Hepatocyte (in vitro differentiated cells): ENCODE measurements around the gene NOC4L. TPM values are rescaled to one million over a fixed set of nuclear protein-coding genes. Genes with fewer than 3 reads are reported as not detected.

Experiments used
- DNase-seq: peaks from one replicate; pipeline ENCODE4 v3.0.0-alpha.2; 2016; ENCODE audit warnings: low spot score
- H2AFZ ChIP-seq: fragments of 200-600 bp; sonication (generic); 2 replicates; pipeline ENCODE4 v1.6.0; 2016; ENCODE audit warnings: antibody characterized with exemption, mild to moderate bottlenecking
- H3K27ac ChIP-seq: fragments of 200-600 bp; sonication (generic); 2 replicates; pipeline ENCODE4 v1.5.1; 2016; ENCODE audit warnings: mild to moderate bottlenecking
- H3K27me3 ChIP-seq: fragments of 200-600 bp; sonication (generic); 2 replicates; pipeline ENCODE4 v1.6.1; 2016
- H3K36me3 ChIP-seq: fragments of 200-600 bp; sonication (generic); replicated peaks from 2 replicates; pipeline ENCODE4 v1.5.1; 2016; ENCODE audit warnings: low read depth; ENCODE audit not compliant: insufficient read depth
- H3K4me1 ChIP-seq: fragments of 200-600 bp; sonication (generic); 2 replicates; pipeline ENCODE4 v1.5.1; 2016; ENCODE audit warnings: mild to moderate bottlenecking, moderate library complexity; ENCODE audit not compliant: insufficient read depth
- H3K4me2 ChIP-seq: fragments of 200-600 bp; sonication (generic); 2 replicates; pipeline ENCODE4 v1.6.0; 2016
- H3K4me3 ChIP-seq: fragments of 200-600 bp; sonication (generic); 2 replicates; pipeline ENCODE4 v1.5.1; 2016; ENCODE audit warnings: mild to moderate bottlenecking
- H3K79me2 ChIP-seq: fragments of 200-600 bp; sonication (generic); 2 replicates; pipeline ENCODE4 v1.6.0; 2017; ENCODE audit warnings: mild to moderate bottlenecking
- H3K9me2 ChIP-seq: fragments of 200-600 bp; sonication (generic); replicated peaks from 2 replicates; pipeline ENCODE4 v1.6.0; 2017; ENCODE audit warnings: mild to moderate bottlenecking; ENCODE audit not compliant: insufficient read depth
- H3K9me3 ChIP-seq: fragments of 200-600 bp; sonication (generic); 2 replicates; pipeline ENCODE4 v1.5.1; 2016; ENCODE audit warnings: low read depth, mild to moderate bottlenecking
- H4K20me1 ChIP-seq: fragments of 200-600 bp; sonication (generic); 2 replicates; pipeline ENCODE4 v1.6.0; 2016; ENCODE audit warnings: mild to moderate bottlenecking; ENCODE audit not compliant: insufficient read depth, poor library complexity, severe bottlenecking
- CTCF ChIP-seq: fragments of 200-600 bp; sonication (generic); IDR thresholded peaks from 2 replicates; pipeline ENCODE4 v1.5.1; 2016; ENCODE audit warnings: antibody characterized with exemption, mild to moderate bottlenecking; ENCODE audit not compliant: poor library complexity
- EZH2 ChIP-seq: fragments of 200-600 bp; sonication (generic); IDR thresholded peaks from 2 replicates; pipeline ENCODE4 v1.6.1; 2016; ENCODE audit warnings: antibody characterized with exemption, mild to moderate bottlenecking, borderline replicate concordance
- EZH2phosphoT487 ChIP-seq: fragments of 200-600 bp; sonication (generic); IDR thresholded peaks from one replicate; pipeline ENCODE4 v1.6.1; 2018; ENCODE audit warnings: antibody characterized with exemption, mild to moderate bottlenecking, low read depth, moderate library complexity; ENCODE audit not compliant: unreplicated experiment, severe bottlenecking
- WGBS: methylation state at CpG from one replicate; pipeline ENCODE4 v1.1.6; 2016; ENCODE audit warnings: low lambda C conversion rate; ENCODE audit errors: missing lambda C conversion rate; 5-methylcytosine and 5-hydroxymethylcytosine counted together
- polyA plus RNA-seq: library from polyadenylated mRNA; unstranded; fragments of >200 nt; fragmentation: Nextera tagmentation; extraction: Ambion mirVana; gene quantifications from 2 replicates; pipeline ENCODE4 v1.2.1, GENCODE V29; 2016
- total RNA-seq: library from RNA; depleted of rRNA; stranded (reverse); fragments of >200 nt; gene quantifications from 2 replicates; pipeline ENCODE4 v1.2.3, GENCODE V29; 2014

The NOC4L gene
- total and polyA plus RNA-seq, 2 experiments from 2014 or later: 8.9 to 31.8 TPM

- H3K79me2 ChIP-seq: no peaks in the 10 kb centered on the region
- H2AFZ ChIP-seq: no peak overlapping the region
- H3K27ac ChIP-seq: no peak overlapping the region
- no peaks in the 10 kb centered on the region for H3K27me3 ChIP-seq
- no peak overlapping the region for H3K4me3 ChIP-seq
- no peaks in the 10 kb centered on the region for H3K9me2 ChIP-seq
- TF ChIP-seq CTCF (no peak), EZH2phosphoT487 (no peak), EZH2 (no peak)
- H3K4me2 ChIP-seq: no peak overlapping the region
- DNase-seq: no peak
- 96% methylated on average over 9 of the region's 9 CpGs for WGBS
- no peaks in the 10 kb centered on the region for H3K4me1 ChIP-seq
- H3K9me3 ChIP-seq: no peaks in the 10 kb centered on the region
- no peaks in the 10 kb centered on the region for H4K20me1 ChIP-seq
- no peaks in the 10 kb centered on the region for H3K36me3 ChIP-seq
These were observed 28.8 kb upstream of the NOC4L start for GRCh38 chr12:132115500-132115899.

- Histone ChIP-seq H3K36me3 (no peaks in the 10 kb centered on the region), H3K9me3 (no peaks in the 10 kb centered on the region), H3K4me3 (no peak overlapping the region), H2AFZ (no peak overlapping the region), H3K4me2 (no peak overlapping the region), H3K79me2 (no peaks in the 10 kb centered on the region), H4K20me1 (no peaks in the 10 kb centered on the region), H3K4me1 (no peaks in the 10 kb centered on the region), H3K9me2 (no peaks in the 10 kb centered on the region), H3K27ac (no peak overlapping the region), H3K27me3 (no peaks in the 10 kb centered on the region)
- DNase-seq: no peak
- TF ChIP-seq EZH2 (no peak), EZH2phosphoT487 (no peak), CTCF (no peak)
- 98% methylated on average over 58 of the region's 58 CpGs for WGBS
These were observed 27.3 kb upstream of the NOC4L start for GRCh38 chr12:132116709-132117557.

- Histone ChIP-seq H3K9me2 (no peaks in the 10 kb centered on the region), H3K4me1 (no peaks in the 10 kb centered on the region), H3K36me3 (no peaks in the 10 kb centered on the region), H3K27me3 (no peaks in the 10 kb centered on the region), H3K79me2 (no peaks in the 10 kb centered on the region), H3K4me2 (no peak overlapping the region), H3K27ac (no peak overlapping the region), H2AFZ (no peak overlapping the region), H3K9me3 (no peaks in the 10 kb centered on the region), H3K4me3 (no peak overlapping the region), H4K20me1 (no peaks in the 10 kb centered on the region)
- DNase-seq: no peak
- 98% methylated on average over 9 of the region's 10 CpGs for WGBS
- no peak for TF ChIP-seq CTCF
- no peak for TF ChIP-seq EZH2phosphoT487
- TF ChIP-seq EZH2: no peak
These were observed 26.7 kb upstream of the NOC4L start for GRCh38 chr12:132117558-132117875.
